GM12878 (cell line): ENCODE results near the gene TIMD4. TPM values are rescaled to one million over a fixed set of nuclear protein-coding genes. Genes with fewer than 3 reads are reported as not detected.

ENCODE experiments used
- ATF7 ChIP-seq: fragments of 450-650 bp; IDR thresholded peaks from 2 replicates; pipeline ENCODE4 v1.6.1; 2016; ENCODE audit warnings: low read depth, mild to moderate bottlenecking
- BACH1 ChIP-seq: fragments of 450-650 bp; IDR thresholded peaks from 2 replicates; pipeline ENCODE4 v1.6.1; 2017; ENCODE audit warnings: mild to moderate bottlenecking, borderline replicate concordance
- CBX3 ChIP-seq: fragments of 200-600 bp; sonication (generic); IDR thresholded peaks from 2 replicates; pipeline ENCODE4 v1.6.1; 2016; ENCODE audit warnings: low read depth, borderline replicate concordance
- EZH2 ChIP-seq: IDR thresholded peaks from 2 replicates; pipeline ENCODE4 v1.6.1; 2012; ENCODE audit warnings: low read depth, mild to moderate bottlenecking, control low read depth, inconsistent platforms, low read length, borderline replicate concordance; ENCODE audit not compliant: control insufficient read depth
- GABPA ChIP-seq: IDR thresholded peaks from 2 replicates; pipeline ENCODE4 v1.6.1; 2014; ENCODE audit warnings: antibody characterized with exemption, low read depth, mild to moderate bottlenecking, inconsistent platforms
- KDM1A ChIP-seq: fragments of 200-600 bp; sonication (generic); IDR thresholded peaks from 2 replicates; pipeline ENCODE4 v1.6.1; 2016; ENCODE audit warnings: borderline replicate concordance
- MEF2B ChIP-seq: fragments of 450-650 bp; IDR thresholded peaks from 2 replicates; pipeline ENCODE4 v1.6.1; 2018; ENCODE audit warnings: mild to moderate bottlenecking, moderate library complexity; ENCODE audit not compliant: partially characterized antibody, poor library complexity, severe bottlenecking
- MLLT1 ChIP-seq: fragments of 450-650 bp; IDR thresholded peaks from 2 replicates; pipeline ENCODE4 v1.6.1; 2016; ENCODE audit warnings: mild to moderate bottlenecking
- MTA3 ChIP-seq: IDR thresholded peaks from 2 replicates; pipeline ENCODE4 v1.6.1; 2012; ENCODE audit warnings: low read length, inconsistent platforms, borderline replicate concordance
- NKRF ChIP-seq: fragments of 450-650 bp; conservative IDR thresholded peaks from 2 replicates; pipeline ENCODE4 v1.6.1; 2017; ENCODE audit warnings: mild to moderate bottlenecking, moderate library complexity
- NR2C1 ChIP-seq: fragments of 450-650 bp; IDR thresholded peaks from 2 replicates; pipeline ENCODE4 v1.6.1; 2017; ENCODE audit warnings: antibody characterized with exemption, mild to moderate bottlenecking, moderate library complexity
- POU2F2 ChIP-seq: IDR thresholded peaks from 3 replicates; pipeline ENCODE4 v1.6.1; 2011; ENCODE audit warnings: low read depth, mild to moderate bottlenecking, low read length, borderline replicate concordance
- STAT1 ChIP-seq: fragments of 450-650 bp; conservative IDR thresholded peaks from 2 replicates; pipeline ENCODE4 v1.6.1; 2014; ENCODE audit warnings: antibody characterized with exemption, mild to moderate bottlenecking
- ZNF592 ChIP-seq: fragments of 450-650 bp; IDR thresholded peaks from 2 replicates; pipeline ENCODE4 v1.6.1; 2017; ENCODE audit warnings: mild to moderate bottlenecking, moderate library complexity
- polyA plus RNA-seq, 11 experiments: library from polyadenylated mRNA; depleted of rRNA in 4 of 11; unstranded in 6 of 11; stranded (reverse) in 5 of 11; fragments of >200 nt; fragmentation: Nextera tagmentation in 4 of 11; fragmentation: Illumina TruSeq in 1 of 11; extraction: Ambion mirVana in 4 of 11; extraction: Trizol in 1 of 11; gene quantifications; 1 replicate in 1 of 11; 2 replicates in 10 of 11; pipeline versions ENCODE4 v1.2.1 to v1.2.3, GENCODE V29; 2011 to 2016; ENCODE audit warnings: inconsistent platforms in 2 of 11, missing spikeins in 2 of 11, low read depth in 1 of 11
- total RNA-seq, 4 experiments: library from RNA; depleted of rRNA in 3 of 4; stranded (reverse); fragments of >200 nt in 3 of 4; fragmentation: Illumina TruSeq in 1 of 4; extraction: Trizol in 1 of 4; gene quantifications; 2 replicates each; pipeline versions ENCODE4 v1.2.1 to v1.2.3, GENCODE V29; 2013 to 2021
- TF ChIP-seq, protein P1 (sequence below): IDR thresholded peaks from 2 replicates; pipeline ENCODE4 v1.6.1; 2012; ENCODE audit warnings: mild to moderate bottlenecking, low read depth, low read length
- TF ChIP-seq, protein P2 (sequence below): fragments of 450-650 bp; formaldehyde crosslinking; IDR thresholded peaks from 2 replicates; pipeline ENCODE4 v1.5.0; 2022; ENCODE audit warnings: mild to moderate bottlenecking, missing genetic modification characterization

The TIMD4 gene
- total and polyA plus RNA-seq, 10 of the 15 experiments (the other 5 are each of a cell fraction or from before 2014, with no cell fraction given) = 1.3 to 15.4 (median 5.3) TPM

- TF ChIP-seq KDM1A (no peak), NKRF (no peak), GABPA (no peak), ATF7 (no peak), MEF2B (no peak), BACH1 (no peak), MTA3 (no peak), STAT1 (no peak), MLLT1 (no peak), EZH2 (no peak), POU2F2 (no peak), NR2C1 (no peak), ZNF592 (no peak), CBX3 (no peak)
- TF ChIP-seq, protein P1, sequence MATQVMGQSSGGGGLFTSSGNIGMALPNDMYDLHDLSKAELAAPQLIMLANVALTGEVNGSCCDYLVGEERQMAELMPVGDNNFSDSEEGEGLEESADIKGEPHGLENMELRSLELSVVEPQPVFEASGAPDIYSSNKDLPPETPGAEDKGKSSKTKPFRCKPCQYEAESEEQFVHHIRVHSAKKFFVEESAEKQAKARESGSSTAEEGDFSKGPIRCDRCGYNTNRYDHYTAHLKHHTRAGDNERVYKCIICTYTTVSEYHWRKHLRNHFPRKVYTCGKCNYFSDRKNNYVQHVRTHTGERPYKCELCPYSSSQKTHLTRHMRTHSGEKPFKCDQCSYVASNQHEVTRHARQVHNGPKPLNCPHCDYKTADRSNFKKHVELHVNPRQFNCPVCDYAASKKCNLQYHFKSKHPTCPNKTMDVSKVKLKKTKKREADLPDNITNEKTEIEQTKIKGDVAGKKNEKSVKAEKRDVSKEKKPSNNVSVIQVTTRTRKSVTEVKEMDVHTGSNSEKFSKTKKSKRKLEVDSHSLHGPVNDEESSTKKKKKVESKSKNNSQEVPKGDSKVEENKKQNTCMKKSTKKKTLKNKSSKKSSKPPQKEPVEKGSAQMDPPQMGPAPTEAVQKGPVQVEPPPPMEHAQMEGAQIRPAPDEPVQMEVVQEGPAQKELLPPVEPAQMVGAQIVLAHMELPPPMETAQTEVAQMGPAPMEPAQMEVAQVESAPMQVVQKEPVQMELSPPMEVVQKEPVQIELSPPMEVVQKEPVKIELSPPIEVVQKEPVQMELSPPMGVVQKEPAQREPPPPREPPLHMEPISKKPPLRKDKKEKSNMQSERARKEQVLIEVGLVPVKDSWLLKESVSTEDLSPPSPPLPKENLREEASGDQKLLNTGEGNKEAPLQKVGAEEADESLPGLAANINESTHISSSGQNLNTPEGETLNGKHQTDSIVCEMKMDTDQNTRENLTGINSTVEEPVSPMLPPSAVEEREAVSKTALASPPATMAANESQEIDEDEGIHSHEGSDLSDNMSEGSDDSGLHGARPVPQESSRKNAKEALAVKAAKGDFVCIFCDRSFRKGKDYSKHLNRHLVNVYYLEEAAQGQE = no peak
- TF ChIP-seq, protein P2, sequence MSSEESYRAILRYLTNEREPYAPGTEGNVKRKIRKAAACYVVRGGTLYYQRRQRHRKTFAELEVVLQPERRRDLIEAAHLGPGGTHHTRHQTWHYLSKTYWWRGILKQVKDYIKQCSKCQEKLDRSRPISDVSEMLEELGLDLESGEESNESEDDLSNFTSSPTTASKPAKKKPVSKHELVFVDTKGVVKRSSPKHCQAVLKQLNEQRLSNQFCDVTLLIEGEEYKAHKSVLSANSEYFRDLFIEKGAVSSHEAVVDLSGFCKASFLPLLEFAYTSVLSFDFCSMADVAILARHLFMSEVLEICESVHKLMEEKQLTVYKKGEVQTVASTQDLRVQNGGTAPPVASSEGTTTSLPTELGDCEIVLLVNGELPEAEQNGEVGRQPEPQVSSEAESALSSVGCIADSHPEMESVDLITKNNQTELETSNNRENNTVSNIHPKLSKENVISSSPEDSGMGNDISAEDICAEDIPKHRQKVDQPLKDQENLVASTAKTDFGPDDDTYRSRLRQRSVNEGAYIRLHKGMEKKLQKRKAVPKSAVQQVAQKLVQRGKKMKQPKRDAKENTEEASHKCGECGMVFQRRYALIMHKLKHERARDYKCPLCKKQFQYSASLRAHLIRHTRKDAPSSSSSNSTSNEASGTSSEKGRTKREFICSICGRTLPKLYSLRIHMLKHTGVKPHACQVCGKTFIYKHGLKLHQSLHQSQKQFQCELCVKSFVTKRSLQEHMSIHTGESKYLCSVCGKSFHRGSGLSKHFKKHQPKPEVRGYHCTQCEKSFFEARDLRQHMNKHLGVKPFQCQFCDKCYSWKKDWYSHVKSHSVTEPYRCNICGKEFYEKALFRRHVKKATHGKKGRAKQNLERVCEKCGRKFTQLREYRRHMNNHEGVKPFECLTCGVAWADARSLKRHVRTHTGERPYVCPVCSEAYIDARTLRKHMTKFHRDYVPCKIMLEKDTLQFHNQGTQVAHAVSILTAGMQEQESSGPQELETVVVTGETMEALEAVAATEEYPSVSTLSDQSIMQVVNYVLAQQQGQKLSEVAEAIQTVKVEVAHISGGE (CRISPR knock-in tag) = no peak
These were observed 26.1 kb downstream of the TIMD4 start (continued) for GRCh38 chr5:156936972-156937371.
